ENCODE results near the gene DOCK2. TPM values are rescaled to one million over a fixed set of nuclear protein-coding genes. Genes with fewer than 3 reads are reported as not detected.
A peak's percentile ranks its signal among the peaks of the same experiment; 100 is the strongest.

The DOCK2 gene
- polyA plus RNA-seq, 3 donors: 57.5 to 178 (median 115) TPM

- H3K27me3 Mint-ChIP-seq (ENCODE audit: low read depth in 3 of 3): no peaks in the 10 kb centered on the region
- no peak for TF ChIP-seq CTCF (IDR thresholded peaks at IDR 0.05)
- Histone ChIP-seq H2AFZ (ENCODE audit: insufficient read depth, low read depth, low read length, poor library complexity, severe bottlenecking) (no peak overlapping the region), H3K4me2 (replicated peaks; ENCODE audit: extremely low read depth, low read length, poor library complexity, severe bottlenecking) (no peak overlapping the region), H3K4me3 (replicated peaks in 1 of 3; ENCODE audit: low read depth in 2 of 3, low read length in 3 of 3) (no peak overlapping the region), H3K79me2 (ENCODE audit: insufficient read depth, low read length) (peaks cover 5% of the 10 kb centered on the region), H4K20me1 (ENCODE audit: insufficient read depth, low read length) (peaks cover 99% of the 10 kb centered on the region), H3K9me3 (replicated peaks in 1 of 2; ENCODE audit: control insufficient read depth in 1 of 2, insufficient read depth in 1 of 2, low read length in 2 of 2) (no peaks in the 10 kb centered on the region), H3K9ac (ENCODE audit: insufficient read depth, low read length, poor library complexity, severe bottlenecking) (no peak overlapping the region), H3K4me1 (ENCODE audit: control insufficient read depth in 1 of 2, insufficient read depth in 2 of 2, low read length in 2 of 2) (peaks cover 6 to 8% of the 10 kb centered on the region in 2 donors), H3K27me3 (ENCODE audit: control insufficient read depth in 2 of 2, insufficient read depth in 2 of 2, low read length in 2 of 2) (no peaks in the 10 kb centered on the region), H3K27ac (ENCODE audit: low read depth in 1 of 2, low read length in 2 of 2) (peak overlapping the region in 1 of 2 donors; percentile 27), H3K36me3 (replicated peaks in 1 of 2; ENCODE audit: control insufficient read depth in 1 of 2, insufficient read depth in 2 of 2, low read length in 2 of 2) (peaks cover 15 to 65% of the 10 kb centered on the region in 2 donors)
- WGBS (ENCODE audit: insufficient coverage): 93% methylated on average over 6 of the region's 6 CpGs
- H3K27ac Mint-ChIP-seq: peak overlapping the region in 5 of 7 donors; percentile 21 to 84 (median 60)
- DNase-seq: no peak
- H3K9me3 Mint-ChIP-seq: no peaks in the 10 kb centered on the region
- intact Hi-C loops (cut with micrococcal nuclease): no loop called here
- peaks cover 17% of the 10 kb centered on the region for H3K4me1 Mint-ChIP-seq
- no peak overlapping the region for H3K4me3 Mint-ChIP-seq
- H3K36me3 Mint-ChIP-seq: peaks cover 31 to 58% of the 10 kb centered on the region in 2 donors
These were observed 317.7 kb downstream of the DOCK2 start for GRCh38 chr5:169954786-169955185.

DNA sequence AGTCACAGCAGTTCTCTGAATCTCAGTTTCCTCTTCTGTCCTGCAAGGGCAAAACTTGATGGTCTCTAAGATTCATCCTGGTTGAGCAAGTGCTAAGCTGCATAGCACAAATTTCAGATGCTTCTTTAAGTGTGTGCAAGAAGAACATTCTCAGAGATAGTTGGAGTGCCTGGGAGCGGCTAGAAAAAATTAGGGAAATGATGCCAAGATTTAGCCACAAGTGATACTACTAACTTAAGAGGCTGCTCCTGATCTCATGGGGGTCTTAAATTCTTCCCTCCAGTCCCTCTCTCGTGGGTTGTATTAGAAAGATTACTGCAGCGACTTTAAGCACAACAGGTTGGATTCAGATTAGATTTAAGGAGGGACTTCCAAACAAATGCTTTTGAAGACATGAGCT lies 319.1 kb downstream of the DOCK2 start:
- Histone ChIP-seq H3K27me3 (ENCODE audit: control insufficient read depth in 2 of 2, insufficient read depth in 2 of 2, low read length in 2 of 2) (no peaks in the 10 kb centered on the region), H3K9me3 (replicated peaks in 1 of 2; ENCODE audit: control insufficient read depth in 1 of 2, insufficient read depth in 1 of 2, low read length in 2 of 2) (no peaks in the 10 kb centered on the region), H3K27ac (ENCODE audit: low read depth in 1 of 2, low read length in 2 of 2) (no peak overlapping the region), H4K20me1 (ENCODE audit: insufficient read depth, low read length) (peaks cover 99% of the 10 kb centered on the region), H3K79me2 (ENCODE audit: insufficient read depth, low read length) (peaks cover 5% of the 10 kb centered on the region), H3K4me3 (replicated peaks in 1 of 3; ENCODE audit: low read depth in 2 of 3, low read length in 3 of 3) (no peak overlapping the region), H3K36me3 (replicated peaks in 1 of 2; ENCODE audit: control insufficient read depth in 1 of 2, insufficient read depth in 2 of 2, low read length in 2 of 2) (peaks cover 6 to 63% of the 10 kb centered on the region in 2 donors), H2AFZ (ENCODE audit: insufficient read depth, low read depth, low read length, poor library complexity, severe bottlenecking) (no peak overlapping the region), H3K9ac (ENCODE audit: insufficient read depth, low read length, poor library complexity, severe bottlenecking) (no peak overlapping the region), H3K4me2 (replicated peaks; ENCODE audit: extremely low read depth, low read length, poor library complexity, severe bottlenecking) (no peak overlapping the region), H3K4me1 (ENCODE audit: control insufficient read depth in 1 of 2, insufficient read depth in 2 of 2, low read length in 2 of 2) (peaks cover 6 to 8% of the 10 kb centered on the region in 2 donors)
- no CpG with 5 or more reads among the region's 3 CpGs for WGBS (ENCODE audit: insufficient coverage)
- no peak overlapping the region for H3K27ac Mint-ChIP-seq
- TF ChIP-seq CTCF (IDR thresholded peaks at IDR 0.05): no peak
- no peak for DNase-seq
- H3K27me3 Mint-ChIP-seq (ENCODE audit: low read depth in 3 of 3): no peaks in the 10 kb centered on the region
- H3K4me1 Mint-ChIP-seq: peaks cover 17% of the 10 kb centered on the region
- H3K4me3 Mint-ChIP-seq: no peak overlapping the region
- H3K9me3 Mint-ChIP-seq: no peaks in the 10 kb centered on the region
- intact Hi-C loops (cut with micrococcal nuclease): no loop called here
- H3K36me3 Mint-ChIP-seq: peaks cover 25 to 53% of the 10 kb centered on the region in 2 donors

All from CD14-positive monocyte (primary cell).